HG03175 (cell line): ENCODE measurements around the gene OSM.
"Not testable (repeated sequence)": the region's sequence is repeated elsewhere in the genome, so short reads cannot be mapped to it uniquely, and the experiment has no call there.

Experiments used
- ATAC-seq: cut with Tn5 transposase; IDR thresholded peaks from one replicate; pipeline ENCODE4 v1.9.1; 2021; ENCODE audit warnings: mild to moderate bottlenecking, moderate library complexity; ENCODE audit not compliant: unreplicated experiment

Gene OSM

GRCh38 chr22:30245985-30246813 is 20.5 kb downstream of the OSM start, which contains the start of gene LIF:
LIF (minus strand) TSS chr22:30246759; CDS start chr22:30246695, 64 bp downstream.
- ATAC-seq, result no peak

- ATAC-seq, result no peak
Measured at GRCh38 chr22:30245181-30245984, 21.3 kb downstream of the OSM start.

GRCh38 chr22:30244641-30245040 is 22.0 kb downstream of the OSM start:
- no peak for ATAC-seq

GRCh38 chr22:30244066-30244465 is 22.6 kb downstream of the OSM start:
- ATAC-seq, result no peak

GRCh38 chr22:30243661-30244060 is 23.0 kb downstream of the OSM start:
- no peak for ATAC-seq

DNA sequence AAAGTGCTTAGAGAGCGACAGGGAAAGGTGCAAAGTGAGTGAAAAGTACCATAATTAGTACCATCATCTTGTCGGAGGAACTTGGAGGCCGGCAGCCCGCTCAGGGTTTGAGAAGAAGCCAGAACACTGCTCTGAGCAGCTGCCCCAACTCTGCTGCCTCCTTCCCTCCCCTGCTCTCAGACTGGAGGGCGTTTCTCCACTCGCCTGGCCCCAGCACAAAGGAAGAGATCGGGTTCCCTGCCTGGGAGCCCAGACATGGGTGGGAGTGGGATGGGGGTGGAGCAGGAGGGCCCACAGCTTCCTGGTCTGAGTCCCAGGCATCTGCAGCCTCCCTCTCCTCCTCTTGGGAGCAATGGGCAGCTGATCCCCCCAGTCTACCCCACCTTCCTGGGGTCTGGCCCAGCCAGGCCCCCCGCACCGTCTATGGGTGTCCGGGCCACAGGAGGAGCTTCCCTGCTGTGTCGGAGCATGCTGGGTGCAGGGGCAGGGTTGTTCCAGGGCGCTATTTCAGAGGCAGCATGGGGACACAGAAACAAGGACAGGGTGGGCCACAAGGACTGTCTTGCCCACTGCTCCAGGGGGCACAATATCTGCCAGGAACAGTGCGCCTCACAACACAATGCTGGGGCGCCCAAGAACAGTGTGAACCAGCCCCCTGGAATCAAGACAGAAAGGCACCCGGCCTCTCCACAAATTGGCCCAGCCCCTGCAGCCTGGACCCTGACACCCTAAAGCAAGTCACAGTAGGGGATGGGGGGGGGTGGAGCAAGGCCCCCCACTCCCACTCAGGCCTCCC is 24.9 kb downstream of the OSM start:
- ATAC-seq, result no peak

- ATAC-seq, result no peak
Measured at GRCh38 chr22:30240541-30241417, 25.9 kb downstream of the OSM start.

GRCh38 chr22:30239488-30240405 is 26.9 kb downstream of the OSM start:
- ATAC-seq, result no peak

DNA sequence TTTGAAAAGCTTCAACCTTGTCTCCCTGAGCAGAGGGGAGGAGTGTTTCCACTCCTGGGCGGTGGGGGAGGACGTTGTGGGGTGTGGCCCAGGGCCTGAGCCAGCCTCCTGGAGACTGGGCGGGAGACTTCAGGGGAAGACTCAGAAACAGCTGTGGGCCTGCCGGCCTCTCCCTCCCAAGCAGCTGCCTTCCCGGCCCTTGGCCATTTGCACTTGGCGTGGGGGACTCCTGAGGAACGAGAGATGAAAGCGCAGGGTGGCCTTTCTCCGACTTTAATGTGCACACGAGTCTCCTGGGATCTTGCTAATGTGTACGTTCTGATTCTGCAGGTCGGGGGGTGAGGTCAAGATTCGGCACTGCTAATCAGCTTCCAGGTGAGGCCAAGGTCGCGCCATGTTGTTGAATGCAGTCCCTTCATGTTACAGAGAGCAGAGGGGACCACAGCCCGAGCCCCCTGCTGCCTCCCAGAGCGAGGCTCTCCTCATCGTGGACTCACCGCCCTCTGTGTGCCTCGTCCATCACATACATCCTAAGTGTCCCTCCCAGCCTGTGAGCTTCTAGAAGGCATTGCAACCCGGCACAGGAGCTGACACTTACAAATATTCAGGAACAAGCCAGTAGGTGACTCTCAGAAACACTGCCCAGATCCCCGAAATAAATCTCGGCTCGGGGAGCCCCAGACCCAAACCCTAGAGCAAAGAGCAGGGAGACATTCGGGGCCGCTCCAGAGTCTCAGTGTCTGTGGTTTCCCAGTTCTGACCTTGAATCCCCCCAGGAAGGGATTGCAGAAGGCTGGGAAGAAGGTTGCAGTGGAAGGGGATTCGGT is 27.8 kb downstream of the OSM start:
- ATAC-seq, result no peak

- no peak for ATAC-seq
Measured at GRCh38 chr22:30238136-30238535, 28.5 kb downstream of the OSM start.

- ATAC-seq, result no peak
Measured at GRCh38 chr22:30236875-30237274, 29.8 kb downstream of the OSM start.

DNA sequence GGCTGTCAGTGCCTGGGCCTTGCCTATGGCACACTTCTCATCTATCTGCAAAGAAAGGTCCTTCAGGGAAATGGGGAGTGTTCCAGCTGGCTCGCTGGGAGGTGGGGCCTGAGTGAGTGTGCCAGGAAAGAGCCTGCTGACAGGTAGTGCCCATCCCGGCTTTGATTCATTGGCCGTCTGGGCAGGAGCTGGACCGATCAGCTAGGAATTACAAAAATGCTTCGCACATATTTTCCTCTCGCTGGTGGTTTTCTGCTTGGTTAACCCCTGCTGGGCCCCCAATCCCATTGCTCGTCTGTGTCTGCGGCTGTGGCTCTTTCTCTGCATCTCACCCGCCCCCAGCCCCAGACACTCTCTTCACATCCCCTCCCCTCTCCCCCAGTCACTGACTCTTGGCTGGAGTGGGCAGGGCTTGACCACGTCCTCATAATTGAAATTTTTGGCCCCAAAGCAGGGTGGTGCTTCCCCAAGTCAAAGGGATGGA is 30.9 kb downstream of the OSM start:
- no peak for ATAC-seq

DNA sequence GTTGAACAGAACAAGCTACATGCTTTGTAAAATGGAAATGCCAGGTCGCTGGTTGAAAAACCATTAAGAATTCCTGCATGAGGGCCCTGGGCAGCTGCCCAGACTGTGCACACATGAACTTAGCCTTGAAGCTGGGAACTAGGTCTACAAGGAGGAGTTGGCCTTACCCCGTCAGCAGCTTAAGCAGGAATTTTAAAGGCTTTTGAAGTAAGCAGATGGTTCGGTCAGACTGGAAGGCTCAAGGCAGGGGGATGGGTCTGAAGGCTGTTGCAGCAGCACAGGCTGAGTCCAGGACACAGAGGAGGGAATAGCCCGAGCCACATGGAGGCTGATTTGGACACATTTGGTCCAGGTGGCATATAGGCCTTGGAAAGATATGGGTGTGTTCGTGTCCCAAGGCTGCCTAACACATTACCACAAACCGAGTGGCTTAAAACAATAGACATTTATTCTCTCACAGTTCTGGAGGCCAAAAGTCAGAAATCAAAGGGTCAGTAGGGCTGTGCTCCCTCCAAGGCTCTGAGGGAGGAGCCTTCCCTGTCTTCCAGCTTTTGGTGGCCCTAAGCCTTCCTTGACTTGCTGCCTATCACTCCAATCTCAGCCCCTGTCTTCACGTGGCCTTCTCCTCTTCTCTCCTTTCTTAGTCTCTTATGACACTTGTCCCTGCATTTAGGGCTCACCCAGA is 31.7 kb downstream of the OSM start:
- no peak for ATAC-seq

DNA sequence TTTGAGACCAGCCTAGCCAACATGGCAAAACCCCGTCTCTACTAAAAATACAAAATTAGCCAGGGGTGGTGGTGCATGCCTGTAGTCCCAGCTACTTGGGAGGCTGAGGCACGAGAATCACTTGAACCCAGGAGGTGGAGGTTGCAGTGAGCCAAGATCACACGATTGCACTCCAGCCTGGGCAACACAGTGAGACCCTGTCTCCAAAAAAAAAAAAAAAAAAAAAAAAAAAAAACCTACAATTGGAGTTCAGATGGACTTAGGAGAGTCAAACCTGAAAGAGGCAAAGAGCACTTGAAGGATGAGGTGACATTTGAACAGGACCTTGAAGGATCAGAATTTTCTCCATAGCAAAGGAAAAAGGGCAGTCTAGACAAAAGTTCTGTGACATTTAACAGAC is 32.3 kb downstream of the OSM start:
- not testable (repeated sequence) for ATAC-seq

GRCh38 chr22:30233582-30233981 is 33.1 kb downstream of the OSM start:
- no peak for ATAC-seq

DNA sequence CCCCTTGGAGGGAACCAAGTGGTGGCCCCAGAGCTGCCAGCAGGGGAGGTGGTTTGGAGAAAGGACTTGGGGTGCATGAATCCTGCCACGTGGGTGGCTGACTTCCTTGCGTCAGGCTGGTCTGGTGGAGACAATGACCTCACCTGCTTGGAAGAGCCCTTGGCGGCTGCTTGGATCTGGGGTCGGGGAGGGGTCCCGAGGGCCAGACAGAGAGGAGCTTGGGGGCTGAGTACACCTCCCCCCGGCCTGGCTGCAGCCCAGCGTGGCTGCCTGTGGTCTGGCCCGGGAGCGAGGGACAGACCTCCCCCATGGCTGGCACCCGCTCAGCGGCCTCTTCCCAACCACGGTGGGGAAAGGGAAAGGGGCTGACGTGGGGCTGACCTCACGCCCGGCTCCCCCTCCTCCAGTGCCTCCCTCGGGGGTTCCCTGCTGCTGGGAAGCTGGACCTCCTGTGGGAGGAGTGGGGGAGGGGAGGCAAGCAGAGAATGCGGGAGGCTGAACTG is 33.9 kb downstream of the OSM start:
- no peak for ATAC-seq

- no peak for ATAC-seq
Measured at GRCh38 chr22:30230787-30231461, 35.7 kb downstream of the OSM start.
